GM18858 (cell line): Measurements from ENCODE around the gene STPG3.

Experiments used
- ATAC-seq: cut with Tn5 transposase; IDR thresholded peaks from one replicate; pipeline ENCODE4 v1.9.1; 2021; ENCODE audit not compliant: unreplicated experiment

The STPG3 gene

DNA sequence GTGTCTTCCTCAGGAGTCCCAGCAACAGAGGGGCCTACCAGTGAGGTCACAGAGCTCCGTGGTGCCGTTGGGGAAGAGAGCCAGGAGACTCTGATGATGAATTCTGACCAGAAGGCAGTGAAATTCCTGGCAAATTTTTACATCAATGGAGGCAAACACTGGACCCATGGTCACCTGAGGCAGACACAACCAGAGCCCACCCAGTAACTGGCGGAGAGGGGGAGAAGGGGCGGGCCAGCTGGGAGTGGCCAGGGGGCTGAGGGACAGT is at the start of gene STPG3:
TSS of gene STPG3 (plus strand) at position 93 of the 268 bp plus-strand sequence. CDS start at position 94, 1 bp downstream.
- ATAC-seq, result no peak

GRCh38 chr9:137202966-137203365 is 48.1 kb upstream of the STPG3 start:
- ATAC-seq, result no peak

DNA sequence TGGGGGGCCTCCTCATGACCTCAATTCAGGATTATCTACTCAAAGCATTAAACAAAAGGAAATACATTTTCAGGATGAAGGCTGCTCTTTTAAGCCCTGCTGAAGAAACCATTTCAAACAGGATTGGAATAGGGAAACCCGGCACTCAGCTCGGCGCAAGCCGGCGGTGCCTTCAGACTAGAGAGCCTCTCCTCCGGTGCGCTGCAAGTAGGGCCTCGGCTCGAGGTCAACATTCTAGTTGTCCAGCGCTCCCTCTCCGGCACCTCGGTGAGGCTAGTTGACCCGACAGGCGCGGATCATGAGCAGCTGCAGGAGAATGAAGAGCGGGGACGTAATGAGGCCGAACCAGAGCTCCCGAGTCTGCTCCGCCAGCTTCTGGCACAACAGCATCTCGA is 46.4 kb upstream of the STPG3 start:
- no peak for ATAC-seq

DNA sequence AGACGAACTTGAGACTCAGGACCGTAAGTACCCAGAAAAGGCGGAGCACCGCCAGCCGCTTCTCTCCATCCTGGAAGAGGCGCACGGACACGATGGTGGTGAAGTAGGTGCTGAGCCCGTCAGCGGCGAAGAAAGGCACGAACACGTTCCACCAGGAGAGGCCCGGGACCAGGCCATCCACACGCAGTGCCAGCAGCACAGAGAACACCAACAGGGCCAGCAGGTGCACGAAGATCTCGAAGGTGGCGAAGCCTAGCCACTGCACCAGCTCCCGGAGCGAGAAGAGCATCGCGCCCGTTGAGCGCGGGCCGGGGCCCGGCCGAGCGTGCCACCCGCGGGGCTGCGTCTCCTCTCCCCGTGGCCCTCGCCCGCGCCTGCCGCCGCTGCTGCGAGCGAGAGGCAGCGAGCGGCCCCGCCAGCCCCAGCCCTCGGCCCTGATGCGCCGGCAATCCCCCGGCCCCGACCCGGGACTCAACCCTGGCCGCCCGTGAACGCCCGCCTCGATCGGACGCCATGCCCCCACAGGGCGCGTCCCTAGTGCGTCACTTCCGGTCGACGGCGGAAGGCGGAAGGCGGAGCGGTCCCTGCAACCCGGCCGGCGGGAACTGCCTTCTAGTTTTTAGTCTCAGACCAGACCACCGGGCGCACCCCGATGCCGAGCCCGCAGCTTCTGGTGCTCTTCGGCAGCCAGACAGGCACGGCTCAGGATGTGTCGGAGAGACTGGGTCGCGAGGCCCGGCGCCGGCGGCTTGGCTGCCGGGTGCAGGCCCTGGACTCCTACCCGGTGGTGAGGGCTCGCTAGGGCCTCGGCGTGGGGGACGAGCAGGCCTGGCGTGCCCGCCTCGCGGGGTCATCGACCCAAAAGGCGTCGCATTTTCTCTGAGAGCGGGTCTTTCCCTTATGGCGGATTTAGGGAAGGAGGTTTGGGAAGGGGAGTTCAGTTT is 45.7 kb upstream of the STPG3 start, which contains the start of the genes NDOR1 and TMEM203:
TSS of gene NDOR1 (plus strand) at position 575 of the 944 bp plus-strand sequence. CDS start at position 653, 78 bp downstream.
TSS of gene TMEM203 (minus strand) at position 523 of the 944 bp plus-strand sequence. CDS start at position 289, 234 bp downstream.
- no peak for ATAC-seq

- no peak for ATAC-seq
These were observed 44.5 kb upstream of the STPG3 start for GRCh38 chr9:137206602-137207001.

- no peak for ATAC-seq
These were observed 39.6 kb upstream of the STPG3 start for GRCh38 chr9:137211532-137211931.

- ATAC-seq, result no peak
These were observed 38.6 kb upstream of the STPG3 start for GRCh38 chr9:137212520-137212919.

DNA sequence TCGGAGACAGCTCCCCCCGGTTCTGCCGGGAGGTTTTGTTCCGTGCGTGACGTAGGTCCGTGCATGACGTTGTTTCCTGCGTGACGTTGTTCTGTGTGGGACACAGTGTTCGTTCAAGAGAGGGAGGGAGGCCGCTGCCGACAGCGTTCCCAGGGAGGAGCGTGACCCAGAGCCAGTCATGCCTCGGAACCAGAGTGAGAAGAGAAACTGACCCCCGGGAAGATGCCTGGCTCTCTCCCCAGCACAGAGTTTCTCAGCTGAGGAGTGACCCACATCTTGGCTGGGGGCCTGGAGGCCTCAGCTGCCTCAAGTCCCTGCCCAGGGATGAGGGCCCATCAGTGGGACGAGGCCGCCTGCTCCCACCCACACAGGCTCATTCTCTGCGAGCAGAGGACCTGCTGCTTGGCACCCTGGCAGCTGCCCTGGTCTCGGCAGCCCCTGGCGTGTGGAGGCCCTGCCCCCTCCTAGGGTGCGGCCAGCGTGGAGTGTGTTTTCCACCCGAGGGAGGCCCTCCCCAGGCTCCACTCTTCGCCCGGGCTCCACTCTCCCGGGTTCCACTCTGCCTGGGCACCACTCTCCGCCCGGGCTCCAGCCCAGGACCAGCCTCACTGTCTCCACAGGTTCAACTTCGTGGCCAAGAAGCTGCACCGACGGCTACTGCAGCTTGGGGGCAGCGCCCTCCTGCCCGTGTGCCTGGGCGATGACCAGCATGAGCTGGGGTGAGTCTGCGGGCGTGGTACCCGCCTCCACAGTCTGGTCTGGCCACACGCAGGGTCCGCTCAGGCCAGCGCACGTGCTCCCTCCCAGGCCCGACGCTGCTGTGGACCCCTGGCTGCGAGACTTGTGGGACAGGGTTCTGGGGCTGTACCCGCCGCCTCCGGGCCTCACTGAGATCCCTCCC is 37.7 kb upstream of the STPG3 start:
- ATAC-seq, result no peak

GRCh38 chr9:137214620-137215019 is 36.5 kb upstream of the STPG3 start:
- no peak for ATAC-seq

GRCh38 chr9:137215196-137215986 is 35.7 kb upstream of the STPG3 start:
- ATAC-seq, result no peak

DNA sequence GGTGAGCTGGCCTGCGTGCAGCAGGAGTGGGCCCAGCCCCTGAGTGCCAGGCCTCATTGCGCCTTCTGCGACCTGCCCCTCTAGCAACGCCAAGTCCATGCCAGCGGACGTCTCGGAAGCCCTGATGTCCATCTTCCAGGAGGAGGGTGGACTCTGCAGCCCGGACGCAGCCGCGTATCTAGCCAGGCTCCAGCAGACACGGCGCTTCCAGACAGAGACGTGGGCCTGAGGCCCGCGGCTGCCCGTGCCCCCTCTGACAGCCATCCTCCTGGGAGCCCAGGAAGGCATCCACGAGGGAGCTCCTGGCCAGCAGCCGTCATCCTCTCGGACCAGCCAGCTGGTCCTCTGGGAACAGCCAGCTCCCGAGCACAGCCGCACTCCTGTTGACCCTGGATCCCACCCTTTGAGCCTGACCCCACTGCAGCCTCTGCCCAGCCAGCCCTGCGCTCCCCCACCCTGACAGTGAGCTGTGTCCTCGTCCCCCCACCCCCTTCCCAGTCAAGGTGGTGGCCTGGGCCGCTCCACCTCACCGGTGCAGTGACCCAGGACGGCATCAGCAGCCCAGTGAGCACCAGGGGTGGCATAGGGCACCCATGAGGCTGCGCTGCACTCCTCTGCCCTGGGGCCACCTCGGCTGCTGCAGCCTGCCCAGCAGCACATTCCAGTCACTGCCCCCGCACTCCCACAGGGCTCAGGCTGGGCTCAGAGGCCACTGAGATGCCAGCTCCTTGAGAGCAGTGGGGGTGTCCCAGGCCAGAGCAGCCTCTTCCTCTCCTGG is 34.7 kb upstream of the STPG3 start:
- no peak for ATAC-seq

DNA sequence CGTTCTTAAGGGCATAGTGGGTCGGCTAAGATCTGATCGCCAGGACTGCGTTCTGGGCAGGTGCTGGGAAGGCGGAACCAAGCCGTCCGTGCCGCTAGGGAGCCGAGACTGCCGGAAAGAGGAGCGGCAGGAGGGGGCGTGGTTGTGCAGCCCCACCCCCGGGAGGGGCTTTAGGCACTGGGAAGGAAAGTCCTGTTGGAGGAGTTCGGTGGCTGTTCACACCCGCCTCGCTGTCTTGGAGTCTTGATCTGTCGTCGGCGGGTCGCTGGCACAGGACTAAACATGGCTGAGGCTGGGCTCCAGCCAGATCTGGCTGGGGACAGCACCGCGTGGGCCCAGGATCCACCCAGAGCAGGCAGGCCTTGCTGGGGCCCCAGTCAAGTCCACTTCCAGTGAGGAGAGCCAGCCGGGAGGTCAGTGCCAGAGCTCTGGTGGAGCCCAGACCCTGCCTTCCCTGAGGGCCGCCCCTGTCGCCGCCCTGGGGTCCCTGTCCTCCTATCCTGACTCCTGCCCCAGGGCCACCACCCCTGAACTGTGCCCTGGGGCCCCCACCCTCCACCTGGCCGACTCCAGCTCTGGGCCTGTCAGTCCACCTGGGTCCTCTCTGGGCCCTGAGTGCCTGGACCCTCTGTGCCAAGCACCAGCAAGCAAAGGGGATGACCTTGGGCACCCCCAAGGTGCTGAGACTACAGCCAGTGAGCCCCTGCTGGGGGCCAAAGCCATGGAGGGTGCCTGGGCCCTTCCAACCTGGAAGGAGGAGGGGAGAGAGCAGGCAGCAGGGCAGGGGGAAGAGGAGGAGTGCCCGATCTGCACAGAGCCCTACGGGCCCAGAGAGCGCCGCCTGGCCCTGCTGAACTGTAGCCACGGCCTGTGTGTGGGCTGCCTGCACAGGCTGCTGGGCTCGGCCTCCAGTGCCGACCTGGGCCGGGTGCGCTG is 33.5 kb upstream of the STPG3 start:
- ATAC-seq, result no peak

- no peak for ATAC-seq
These were observed 32.8 kb upstream of the STPG3 start for GRCh38 chr9:137218212-137218753.

DNA sequence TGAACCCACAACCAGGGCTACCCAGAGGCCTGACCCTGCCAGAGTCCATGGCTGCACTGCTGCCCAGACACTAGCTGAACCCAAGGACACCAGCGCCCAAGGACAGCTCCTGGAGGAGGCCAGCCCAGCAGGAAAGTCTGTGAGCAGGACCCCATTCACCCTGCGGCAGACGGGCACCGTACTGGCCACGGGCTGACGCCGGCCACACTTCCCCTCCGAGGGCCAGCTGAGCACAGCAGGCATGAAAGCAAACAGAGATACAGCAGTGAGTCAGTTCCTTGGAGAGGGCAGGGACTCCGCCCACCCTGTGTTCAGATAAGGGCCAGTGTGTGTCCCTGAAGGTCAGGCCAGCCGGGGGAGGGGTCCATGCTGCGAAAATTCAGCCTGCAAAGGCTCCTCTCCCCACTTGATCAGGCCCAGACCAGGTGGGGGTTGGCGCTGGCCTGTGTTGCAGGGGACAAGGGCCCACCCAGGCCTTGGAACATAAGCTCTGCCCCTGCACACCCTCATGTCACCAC is 32.3 kb upstream of the STPG3 start:
- ATAC-seq, result no peak

- no peak for ATAC-seq
These were observed 31.2 kb upstream of the STPG3 start for GRCh38 chr9:137219757-137220316.

- ATAC-seq, result no peak
These were observed 30.6 kb upstream of the STPG3 start for GRCh38 chr9:137220317-137221094.

DNA sequence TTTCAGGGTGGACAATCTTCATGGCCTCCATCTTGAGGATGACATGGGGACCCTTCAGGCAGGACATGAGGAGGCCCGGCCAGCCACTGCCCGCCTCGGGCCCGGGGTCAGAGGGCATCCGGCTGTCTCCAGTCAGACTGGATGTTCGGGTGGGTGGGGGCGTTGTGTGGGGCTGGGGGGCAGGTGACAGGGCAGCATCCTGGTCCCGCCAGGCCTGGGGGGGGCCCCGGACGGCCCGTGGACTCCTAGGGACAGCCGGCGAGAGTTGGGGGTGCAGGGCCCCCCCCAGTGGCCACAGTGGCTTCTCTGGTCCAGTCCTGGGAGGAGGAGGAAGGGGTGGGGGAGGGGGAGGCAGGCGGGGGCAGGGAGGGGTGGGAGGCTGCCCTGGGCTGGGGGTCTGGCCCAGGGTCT is 30.0 kb upstream of the STPG3 start:
- no peak for ATAC-seq
